PC-3 (cell line): ENCODE data around the gene CEACAM4.

Experiments used
- EZH2 ChIP-seq: fragments of 300-600 bp; sonication (generic); IDR thresholded peaks from one replicate; pipeline ENCODE4 v1.6.1; 2017; ENCODE audit warnings: antibody characterized with exemption, mild to moderate bottlenecking, low read length; ENCODE audit not compliant: unreplicated experiment
- EZH2phosphoT487 ChIP-seq: fragments of 300-600 bp; sonication (generic); IDR thresholded peaks from 2 replicates; pipeline ENCODE4 v1.6.1; 2018; ENCODE audit warnings: mild to moderate bottlenecking, antibody characterized with exemption, low read length, borderline replicate concordance
- TF ChIP-seq, protein P1 (sequence below): fragments of 300-600 bp; sonication (generic); conservative IDR thresholded peaks from 2 replicates; pipeline ENCODE4 v1.5.1; 2017; ENCODE audit warnings: antibody characterized with exemption, low read depth, mild to moderate bottlenecking, low read length

DNA sequence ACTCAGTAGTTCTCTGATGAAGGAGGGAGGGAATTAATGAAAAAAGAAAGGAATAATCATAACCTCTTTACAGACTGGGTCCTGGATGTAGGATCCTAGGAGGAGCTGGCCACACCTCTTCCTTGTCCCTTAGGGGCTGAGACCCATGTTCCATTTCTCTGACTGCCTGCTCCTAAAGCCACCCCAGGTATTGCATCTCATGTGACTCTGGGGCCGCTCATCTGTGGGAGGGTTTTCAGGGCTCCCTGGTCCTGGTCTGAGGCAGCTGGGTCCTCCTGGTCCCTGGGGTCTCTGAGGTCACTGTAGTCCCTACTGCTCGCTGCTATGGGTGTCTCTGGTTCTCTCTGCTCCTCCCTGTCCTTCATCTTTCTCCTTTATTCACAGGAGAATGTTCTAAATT lies 48.0 kb downstream of the CEACAM4 start:
- TF ChIP-seq EZH2: no peak
- TF ChIP-seq, protein P1, sequence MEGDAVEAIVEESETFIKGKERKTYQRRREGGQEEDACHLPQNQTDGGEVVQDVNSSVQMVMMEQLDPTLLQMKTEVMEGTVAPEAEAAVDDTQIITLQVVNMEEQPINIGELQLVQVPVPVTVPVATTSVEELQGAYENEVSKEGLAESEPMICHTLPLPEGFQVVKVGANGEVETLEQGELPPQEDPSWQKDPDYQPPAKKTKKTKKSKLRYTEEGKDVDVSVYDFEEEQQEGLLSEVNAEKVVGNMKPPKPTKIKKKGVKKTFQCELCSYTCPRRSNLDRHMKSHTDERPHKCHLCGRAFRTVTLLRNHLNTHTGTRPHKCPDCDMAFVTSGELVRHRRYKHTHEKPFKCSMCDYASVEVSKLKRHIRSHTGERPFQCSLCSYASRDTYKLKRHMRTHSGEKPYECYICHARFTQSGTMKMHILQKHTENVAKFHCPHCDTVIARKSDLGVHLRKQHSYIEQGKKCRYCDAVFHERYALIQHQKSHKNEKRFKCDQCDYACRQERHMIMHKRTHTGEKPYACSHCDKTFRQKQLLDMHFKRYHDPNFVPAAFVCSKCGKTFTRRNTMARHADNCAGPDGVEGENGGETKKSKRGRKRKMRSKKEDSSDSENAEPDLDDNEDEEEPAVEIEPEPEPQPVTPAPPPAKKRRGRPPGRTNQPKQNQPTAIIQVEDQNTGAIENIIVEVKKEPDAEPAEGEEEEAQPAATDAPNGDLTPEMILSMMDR: no peak
- TF ChIP-seq EZH2phosphoT487: no peak
